ENCODE data around the gene USP6NL. TPM values are rescaled to one million over a fixed set of nuclear protein-coding genes. Genes with fewer than 3 reads are reported as not detected.
A peak's percentile ranks its signal among the peaks of the same experiment; 100 is the strongest.

Gene USP6NL
- total RNA-seq, 1 experiment from 2014 or later = 21.4 TPM

DNA sequence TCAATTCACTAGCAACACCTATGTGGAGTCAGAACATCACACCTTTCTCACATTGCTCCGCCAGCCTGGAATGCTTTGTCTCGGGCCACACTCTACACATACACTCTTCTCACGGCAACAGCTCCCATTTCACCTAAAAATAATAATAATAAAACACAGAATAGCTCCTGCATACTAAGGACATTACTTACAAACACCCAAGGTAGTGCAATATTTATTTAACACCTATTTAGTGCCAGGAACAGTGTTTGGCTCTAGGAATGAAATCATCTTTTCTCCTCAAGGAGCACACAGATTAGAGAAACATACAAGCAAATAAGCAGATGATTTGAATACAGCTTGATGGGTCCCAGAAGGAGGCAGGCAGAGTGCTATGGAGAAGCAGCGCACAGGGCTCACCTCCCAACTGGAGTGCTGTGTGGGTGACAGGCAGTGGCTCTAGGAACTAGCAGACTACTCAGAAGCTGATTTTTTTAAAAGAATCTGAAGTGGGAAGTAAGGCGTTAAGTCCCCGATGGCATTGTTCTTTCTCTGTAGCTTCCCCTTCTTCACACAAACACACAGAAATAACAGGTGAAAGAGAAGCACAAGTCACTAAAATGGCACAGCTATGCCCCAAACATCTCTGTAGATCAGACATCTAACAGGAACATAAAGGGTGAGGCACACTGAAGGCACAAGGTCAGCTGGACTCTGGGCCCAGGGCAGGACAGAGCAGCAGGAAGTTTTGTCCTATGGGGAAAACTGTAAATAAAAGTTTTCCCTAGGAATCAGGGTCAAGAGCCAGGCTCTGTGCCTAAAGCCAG, 16.7 kb downstream of the USP6NL start:
- H3K4me1 Mint-ChIP-seq = peaks cover 31% of the 10 kb centered on the region
- CTCF ChIA-PET = interaction anchor here (0.9 kb wide), 1 partner anchor 13 kb away, joined by 3 read pairs; no protein-coding TSS in a partner anchor
- H3K27me3 Mint-ChIP-seq (ENCODE audit: low read depth) = no peaks in the 10 kb centered on the region
- TF ChIP-seq, protein P1, sequence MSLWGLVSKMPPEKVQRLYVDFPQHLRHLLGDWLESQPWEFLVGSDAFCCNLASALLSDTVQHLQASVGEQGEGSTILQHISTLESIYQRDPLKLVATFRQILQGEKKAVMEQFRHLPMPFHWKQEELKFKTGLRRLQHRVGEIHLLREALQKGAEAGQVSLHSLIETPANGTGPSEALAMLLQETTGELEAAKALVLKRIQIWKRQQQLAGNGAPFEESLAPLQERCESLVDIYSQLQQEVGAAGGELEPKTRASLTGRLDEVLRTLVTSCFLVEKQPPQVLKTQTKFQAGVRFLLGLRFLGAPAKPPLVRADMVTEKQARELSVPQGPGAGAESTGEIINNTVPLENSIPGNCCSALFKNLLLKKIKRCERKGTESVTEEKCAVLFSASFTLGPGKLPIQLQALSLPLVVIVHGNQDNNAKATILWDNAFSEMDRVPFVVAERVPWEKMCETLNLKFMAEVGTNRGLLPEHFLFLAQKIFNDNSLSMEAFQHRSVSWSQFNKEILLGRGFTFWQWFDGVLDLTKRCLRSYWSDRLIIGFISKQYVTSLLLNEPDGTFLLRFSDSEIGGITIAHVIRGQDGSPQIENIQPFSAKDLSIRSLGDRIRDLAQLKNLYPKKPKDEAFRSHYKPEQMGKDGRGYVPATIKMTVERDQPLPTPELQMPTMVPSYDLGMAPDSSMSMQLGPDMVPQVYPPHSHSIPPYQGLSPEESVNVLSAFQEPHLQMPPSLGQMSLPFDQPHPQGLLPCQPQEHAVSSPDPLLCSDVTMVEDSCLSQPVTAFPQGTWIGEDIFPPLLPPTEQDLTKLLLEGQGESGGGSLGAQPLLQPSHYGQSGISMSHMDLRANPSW (CRISPR knock-in tag; conservative IDR thresholded peaks at IDR 0.05; ENCODE audit: low read depth) = no peak
- TF ChIP-seq, protein P2, sequence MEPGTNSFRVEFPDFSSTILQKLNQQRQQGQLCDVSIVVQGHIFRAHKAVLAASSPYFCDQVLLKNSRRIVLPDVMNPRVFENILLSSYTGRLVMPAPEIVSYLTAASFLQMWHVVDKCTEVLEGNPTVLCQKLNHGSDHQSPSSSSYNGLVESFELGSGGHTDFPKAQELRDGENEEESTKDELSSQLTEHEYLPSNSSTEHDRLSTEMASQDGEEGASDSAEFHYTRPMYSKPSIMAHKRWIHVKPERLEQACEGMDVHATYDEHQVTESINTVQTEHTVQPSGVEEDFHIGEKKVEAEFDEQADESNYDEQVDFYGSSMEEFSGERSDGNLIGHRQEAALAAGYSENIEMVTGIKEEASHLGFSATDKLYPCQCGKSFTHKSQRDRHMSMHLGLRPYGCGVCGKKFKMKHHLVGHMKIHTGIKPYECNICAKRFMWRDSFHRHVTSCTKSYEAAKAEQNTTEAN (CRISPR knock-in tag; IDR thresholded peaks at IDR 0.05) = no peak
- no peak for TF ChIP-seq NR3C1 (CRISPR knock-in tag; conservative IDR thresholded peaks at IDR 0.05; ENCODE audit: low read depth)
- TF ChIP-seq MXD4 (CRISPR knock-in tag; IDR thresholded peaks at IDR 0.05; ENCODE audit: borderline replicate concordance) = no peak
- TF ChIP-seq SMAD4 (CRISPR knock-in tag; IDR thresholded peaks at IDR 0.05) = no peak
- TF ChIP-seq IRF2 (CRISPR knock-in tag; IDR thresholded peaks at IDR 0.05; ENCODE audit: borderline replicate concordance, low read depth) = no peak
- TF ChIP-seq, protein P3, sequence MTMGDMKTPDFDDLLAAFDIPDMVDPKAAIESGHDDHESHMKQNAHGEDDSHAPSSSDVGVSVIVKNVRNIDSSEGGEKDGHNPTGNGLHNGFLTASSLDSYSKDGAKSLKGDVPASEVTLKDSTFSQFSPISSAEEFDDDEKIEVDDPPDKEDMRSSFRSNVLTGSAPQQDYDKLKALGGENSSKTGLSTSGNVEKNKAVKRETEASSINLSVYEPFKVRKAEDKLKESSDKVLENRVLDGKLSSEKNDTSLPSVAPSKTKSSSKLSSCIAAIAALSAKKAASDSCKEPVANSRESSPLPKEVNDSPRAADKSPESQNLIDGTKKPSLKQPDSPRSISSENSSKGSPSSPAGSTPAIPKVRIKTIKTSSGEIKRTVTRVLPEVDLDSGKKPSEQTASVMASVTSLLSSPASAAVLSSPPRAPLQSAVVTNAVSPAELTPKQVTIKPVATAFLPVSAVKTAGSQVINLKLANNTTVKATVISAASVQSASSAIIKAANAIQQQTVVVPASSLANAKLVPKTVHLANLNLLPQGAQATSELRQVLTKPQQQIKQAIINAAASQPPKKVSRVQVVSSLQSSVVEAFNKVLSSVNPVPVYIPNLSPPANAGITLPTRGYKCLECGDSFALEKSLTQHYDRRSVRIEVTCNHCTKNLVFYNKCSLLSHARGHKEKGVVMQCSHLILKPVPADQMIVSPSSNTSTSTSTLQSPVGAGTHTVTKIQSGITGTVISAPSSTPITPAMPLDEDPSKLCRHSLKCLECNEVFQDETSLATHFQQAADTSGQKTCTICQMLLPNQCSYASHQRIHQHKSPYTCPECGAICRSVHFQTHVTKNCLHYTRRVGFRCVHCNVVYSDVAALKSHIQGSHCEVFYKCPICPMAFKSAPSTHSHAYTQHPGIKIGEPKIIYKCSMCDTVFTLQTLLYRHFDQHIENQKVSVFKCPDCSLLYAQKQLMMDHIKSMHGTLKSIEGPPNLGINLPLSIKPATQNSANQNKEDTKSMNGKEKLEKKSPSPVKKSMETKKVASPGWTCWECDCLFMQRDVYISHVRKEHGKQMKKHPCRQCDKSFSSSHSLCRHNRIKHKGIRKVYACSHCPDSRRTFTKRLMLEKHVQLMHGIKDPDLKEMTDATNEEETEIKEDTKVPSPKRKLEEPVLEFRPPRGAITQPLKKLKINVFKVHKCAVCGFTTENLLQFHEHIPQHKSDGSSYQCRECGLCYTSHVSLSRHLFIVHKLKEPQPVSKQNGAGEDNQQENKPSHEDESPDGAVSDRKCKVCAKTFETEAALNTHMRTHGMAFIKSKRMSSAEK (CRISPR knock-in tag; IDR thresholded peaks at IDR 0.05; ENCODE audit: borderline replicate concordance) = no peak
- TF ChIP-seq GABPB1 (CRISPR knock-in tag; IDR thresholded peaks at IDR 0.05) = 0 out of 2 replicates have a peak, but pooled peaks have one; percentile 19
- ATAC-seq (peak; percentile 22; the same call in 1 of the 2 replicates), DNase-seq (ENCODE audit: low spot score) (no peak)
- POLR2A ChIA-PET = no interaction called here
- no peak overlapping the region for H3K4me3 Mint-ChIP-seq
- H3K27ac Mint-ChIP-seq = peak overlapping the region; percentile 86
- no peaks in the 10 kb centered on the region for H3K36me3 Mint-ChIP-seq
- no peaks in the 10 kb centered on the region for H3K9me3 Mint-ChIP-seq

DNA sequence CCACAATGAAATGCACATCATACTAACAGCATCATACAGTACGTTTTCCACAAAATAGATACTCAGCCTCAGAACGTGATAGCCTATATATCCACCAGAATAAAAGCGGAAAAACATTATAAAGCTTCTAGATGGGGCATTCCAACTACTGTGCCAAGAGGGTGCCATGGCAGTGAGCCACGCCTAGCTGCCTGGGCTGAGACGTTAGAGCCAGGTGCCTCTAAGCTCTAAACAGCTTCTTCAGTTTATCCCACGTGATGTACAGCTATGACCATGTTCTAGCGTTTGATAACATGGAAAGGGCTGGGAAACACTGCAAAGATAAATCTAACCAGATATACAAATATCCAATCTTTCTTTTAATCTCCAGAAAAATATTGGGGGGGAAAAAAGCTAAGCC, 17.8 kb downstream of the USP6NL start:
- ChIA-PET POLR2A (no interaction called here), CTCF (no interaction called here)
- Mint-ChIP-seq H3K4me3 (no peak overlapping the region), H3K27me3 (ENCODE audit: low read depth) (no peaks in the 10 kb centered on the region), H3K9me3 (no peaks in the 10 kb centered on the region), H3K4me1 (peaks cover 35% of the 10 kb centered on the region), H3K27ac (no peak overlapping the region), H3K36me3 (no peaks in the 10 kb centered on the region)
- DNase-seq (ENCODE audit: low spot score) = no peak
- ATAC-seq = no peak
- TF ChIP-seq, protein P4, sequence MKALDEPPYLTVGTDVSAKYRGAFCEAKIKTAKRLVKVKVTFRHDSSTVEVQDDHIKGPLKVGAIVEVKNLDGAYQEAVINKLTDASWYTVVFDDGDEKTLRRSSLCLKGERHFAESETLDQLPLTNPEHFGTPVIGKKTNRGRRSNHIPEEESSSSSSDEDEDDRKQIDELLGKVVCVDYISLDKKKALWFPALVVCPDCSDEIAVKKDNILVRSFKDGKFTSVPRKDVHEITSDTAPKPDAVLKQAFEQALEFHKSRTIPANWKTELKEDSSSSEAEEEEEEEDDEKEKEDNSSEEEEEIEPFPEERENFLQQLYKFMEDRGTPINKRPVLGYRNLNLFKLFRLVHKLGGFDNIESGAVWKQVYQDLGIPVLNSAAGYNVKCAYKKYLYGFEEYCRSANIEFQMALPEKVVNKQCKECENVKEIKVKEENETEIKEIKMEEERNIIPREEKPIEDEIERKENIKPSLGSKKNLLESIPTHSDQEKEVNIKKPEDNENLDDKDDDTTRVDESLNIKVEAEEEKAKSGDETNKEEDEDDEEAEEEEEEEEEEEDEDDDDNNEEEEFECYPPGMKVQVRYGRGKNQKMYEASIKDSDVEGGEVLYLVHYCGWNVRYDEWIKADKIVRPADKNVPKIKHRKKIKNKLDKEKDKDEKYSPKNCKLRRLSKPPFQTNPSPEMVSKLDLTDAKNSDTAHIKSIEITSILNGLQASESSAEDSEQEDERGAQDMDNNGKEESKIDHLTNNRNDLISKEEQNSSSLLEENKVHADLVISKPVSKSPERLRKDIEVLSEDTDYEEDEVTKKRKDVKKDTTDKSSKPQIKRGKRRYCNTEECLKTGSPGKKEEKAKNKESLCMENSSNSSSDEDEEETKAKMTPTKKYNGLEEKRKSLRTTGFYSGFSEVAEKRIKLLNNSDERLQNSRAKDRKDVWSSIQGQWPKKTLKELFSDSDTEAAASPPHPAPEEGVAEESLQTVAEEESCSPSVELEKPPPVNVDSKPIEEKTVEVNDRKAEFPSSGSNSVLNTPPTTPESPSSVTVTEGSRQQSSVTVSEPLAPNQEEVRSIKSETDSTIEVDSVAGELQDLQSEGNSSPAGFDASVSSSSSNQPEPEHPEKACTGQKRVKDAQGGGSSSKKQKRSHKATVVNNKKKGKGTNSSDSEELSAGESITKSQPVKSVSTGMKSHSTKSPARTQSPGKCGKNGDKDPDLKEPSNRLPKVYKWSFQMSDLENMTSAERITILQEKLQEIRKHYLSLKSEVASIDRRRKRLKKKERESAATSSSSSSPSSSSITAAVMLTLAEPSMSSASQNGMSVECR (CRISPR knock-in tag; IDR thresholded peaks at IDR 0.05; ENCODE audit: borderline replicate concordance) = no peak
- TF ChIP-seq SMAD4 (CRISPR knock-in tag; IDR thresholded peaks at IDR 0.05) (no peak), SOX15 (CRISPR knock-in tag; IDR thresholded peaks at IDR 0.05) (no peak), NFYB (CRISPR knock-in tag; conservative IDR thresholded peaks at IDR 0.05; ENCODE audit: low read depth) (no peak), ZNF396 (CRISPR knock-in tag; IDR thresholded peaks at IDR 0.05; ENCODE audit: borderline replicate concordance) (no peak), NR2C2 (CRISPR knock-in tag; IDR thresholded peaks at IDR 0.05) (no peak), TP53 (CRISPR knock-in tag; IDR thresholded peaks at IDR 0.05) (no peak), NFATC4 (CRISPR knock-in tag; IDR thresholded peaks at IDR 0.05) (no peak), ZNF232 (CRISPR knock-in tag; IDR thresholded peaks at IDR 0.05) (no peak)
- TF ChIP-seq, protein P1 (CRISPR knock-in tag; conservative IDR thresholded peaks at IDR 0.05; ENCODE audit: low read depth) = no peak
- TF ChIP-seq, protein P5, sequence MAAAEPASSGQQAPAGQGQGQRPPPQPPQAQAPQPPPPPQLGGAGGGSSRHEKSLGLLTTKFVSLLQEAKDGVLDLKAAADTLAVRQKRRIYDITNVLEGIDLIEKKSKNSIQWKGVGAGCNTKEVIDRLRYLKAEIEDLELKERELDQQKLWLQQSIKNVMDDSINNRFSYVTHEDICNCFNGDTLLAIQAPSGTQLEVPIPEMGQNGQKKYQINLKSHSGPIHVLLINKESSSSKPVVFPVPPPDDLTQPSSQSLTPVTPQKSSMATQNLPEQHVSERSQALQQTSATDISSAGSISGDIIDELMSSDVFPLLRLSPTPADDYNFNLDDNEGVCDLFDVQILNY (CRISPR knock-in tag; IDR thresholded peaks at IDR 0.05) = no peak
